Effector CD4-positive, alpha-beta T cell (primary cell): ENCODE measurements around the gene TREM1. TPM values are rescaled to one million over a fixed set of nuclear protein-coding genes. Genes with fewer than 3 reads are reported as not detected.
A peak's percentile ranks its signal among the peaks of the same experiment; 100 is the strongest.
"Not testable (repeated sequence)": the region's sequence is repeated elsewhere in the genome, so short reads cannot be mapped to it uniquely, and the experiment has no call there.

Experiments
- DNase-seq: peaks from one replicate; pipeline ENCODE4 v3.0.0-alpha.2; 2020
- total RNA-seq: gene quantifications from one replicate; lab custom pipeline; 2026; lab: John Stamatoyannopoulos, UW

The TREM1 gene
- total RNA-seq: not detected

DNA sequence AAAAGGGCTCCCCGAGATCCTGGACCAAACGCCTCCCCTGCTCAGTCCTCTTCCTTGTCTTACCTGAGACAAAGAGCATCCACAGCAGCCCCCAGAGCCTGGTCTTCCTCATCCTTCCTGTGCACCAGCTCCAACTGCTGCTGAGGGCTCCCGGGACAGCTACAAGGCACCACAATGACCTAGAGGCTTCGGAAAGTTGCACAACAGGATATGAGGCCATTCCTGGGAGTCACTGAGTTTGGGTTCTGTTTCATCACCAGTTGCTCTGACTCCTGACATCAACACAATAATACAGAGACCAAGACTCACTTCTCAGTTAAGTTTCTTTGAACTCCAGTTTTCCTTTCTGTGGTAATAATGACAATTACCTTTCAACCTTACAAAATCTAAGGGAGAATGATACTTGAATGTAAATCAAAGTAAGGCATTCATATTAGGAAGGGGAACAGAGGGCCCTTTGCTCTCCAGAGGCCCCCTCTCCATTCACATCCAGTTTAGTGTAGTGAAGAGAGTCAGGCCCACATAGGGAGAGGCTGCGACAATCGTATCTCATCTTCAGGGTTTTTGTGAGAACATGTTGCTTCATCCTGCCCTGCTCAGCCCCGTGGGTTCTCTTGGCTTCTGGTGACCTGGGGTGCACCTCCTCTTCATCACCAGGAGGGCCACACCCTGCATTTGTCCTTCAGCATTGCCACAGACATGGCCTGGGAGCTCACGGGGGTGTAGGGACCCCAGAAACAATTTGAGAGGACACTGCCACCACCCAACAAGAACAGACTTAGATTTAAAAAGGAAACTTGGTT is at the start of gene TREM1:
TREM1 (minus strand) TSS at position 139 of the 803 bp plus-strand sequence; CDS start at position 112, 27 bp downstream.
- no peak for DNase-seq

DNA sequence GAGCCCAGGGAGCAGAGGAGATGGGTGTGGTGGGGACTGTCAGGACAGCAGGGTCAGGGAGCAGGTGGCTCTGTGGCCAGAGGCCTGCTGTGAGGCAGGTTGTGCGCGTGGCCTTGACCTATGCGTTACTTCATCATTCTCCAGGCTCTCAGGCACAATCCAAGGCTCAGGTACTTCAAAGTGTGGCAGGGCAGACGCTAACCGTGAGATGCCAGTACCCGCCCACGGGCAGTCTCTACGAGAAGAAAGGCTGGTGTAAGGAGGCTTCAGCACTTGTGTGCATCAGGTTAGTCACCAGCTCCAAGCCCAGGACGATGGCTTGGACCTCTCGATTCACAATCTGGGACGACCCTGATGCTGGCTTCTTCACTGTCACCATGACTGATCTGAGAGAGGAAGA is 49.5 kb upstream of the TREM1 start:
- DNase-seq: no peak

DNA sequence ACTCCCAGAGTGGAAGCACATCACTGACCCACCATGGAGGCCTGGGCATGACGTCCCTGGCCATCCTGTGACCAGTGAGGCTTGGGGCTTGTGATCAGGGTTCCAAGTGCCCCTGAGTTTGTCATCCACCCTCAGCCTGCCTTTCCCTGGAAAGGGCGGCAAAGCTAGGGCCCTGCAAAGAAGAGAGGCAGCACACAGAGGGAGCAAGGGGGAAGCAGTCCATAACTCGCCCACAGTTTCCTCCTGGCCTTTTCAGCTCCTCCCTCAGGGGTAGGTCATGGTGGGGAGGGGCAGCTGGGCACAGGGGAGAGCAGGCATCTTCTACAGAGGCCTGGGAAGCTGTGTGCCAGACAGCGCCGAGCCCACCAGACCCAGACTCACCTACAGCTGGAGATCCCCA is 48.8 kb upstream of the TREM1 start, which contains the start of gene NCR2:
NCR2 (plus strand) TSS at position 313 of the 400 bp plus-strand sequence. CDS start 269 bp downstream, outside the sequence.
- no peak for DNase-seq

DNA sequence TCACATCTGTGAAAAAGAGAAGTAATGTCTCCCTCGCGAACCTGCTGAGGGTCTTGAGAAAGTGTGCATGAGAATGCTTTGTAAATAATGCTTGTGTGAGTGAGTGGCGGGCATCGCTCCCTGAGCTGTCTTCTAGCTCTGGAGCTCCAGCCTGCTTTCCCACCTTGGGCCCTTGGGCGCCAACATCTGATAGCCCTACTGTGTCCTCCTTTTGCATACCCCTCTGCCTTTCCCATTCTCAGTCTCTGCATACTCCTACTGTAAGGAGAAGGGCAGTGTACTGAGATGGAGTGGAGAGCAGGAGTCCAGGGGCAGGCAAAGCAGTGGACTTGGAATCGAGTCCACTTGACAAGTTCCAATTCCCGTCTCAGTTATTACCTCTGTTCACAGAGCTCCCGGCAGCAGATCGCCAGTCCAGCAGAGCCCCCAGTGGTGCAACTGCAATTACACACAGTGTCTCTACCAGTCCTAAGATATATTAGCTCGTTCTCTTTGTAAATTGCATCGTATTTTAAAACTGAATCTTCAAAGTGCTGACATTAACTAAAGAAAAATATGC is 48.1 kb upstream of the TREM1 start:
- no peak for DNase-seq

DNA sequence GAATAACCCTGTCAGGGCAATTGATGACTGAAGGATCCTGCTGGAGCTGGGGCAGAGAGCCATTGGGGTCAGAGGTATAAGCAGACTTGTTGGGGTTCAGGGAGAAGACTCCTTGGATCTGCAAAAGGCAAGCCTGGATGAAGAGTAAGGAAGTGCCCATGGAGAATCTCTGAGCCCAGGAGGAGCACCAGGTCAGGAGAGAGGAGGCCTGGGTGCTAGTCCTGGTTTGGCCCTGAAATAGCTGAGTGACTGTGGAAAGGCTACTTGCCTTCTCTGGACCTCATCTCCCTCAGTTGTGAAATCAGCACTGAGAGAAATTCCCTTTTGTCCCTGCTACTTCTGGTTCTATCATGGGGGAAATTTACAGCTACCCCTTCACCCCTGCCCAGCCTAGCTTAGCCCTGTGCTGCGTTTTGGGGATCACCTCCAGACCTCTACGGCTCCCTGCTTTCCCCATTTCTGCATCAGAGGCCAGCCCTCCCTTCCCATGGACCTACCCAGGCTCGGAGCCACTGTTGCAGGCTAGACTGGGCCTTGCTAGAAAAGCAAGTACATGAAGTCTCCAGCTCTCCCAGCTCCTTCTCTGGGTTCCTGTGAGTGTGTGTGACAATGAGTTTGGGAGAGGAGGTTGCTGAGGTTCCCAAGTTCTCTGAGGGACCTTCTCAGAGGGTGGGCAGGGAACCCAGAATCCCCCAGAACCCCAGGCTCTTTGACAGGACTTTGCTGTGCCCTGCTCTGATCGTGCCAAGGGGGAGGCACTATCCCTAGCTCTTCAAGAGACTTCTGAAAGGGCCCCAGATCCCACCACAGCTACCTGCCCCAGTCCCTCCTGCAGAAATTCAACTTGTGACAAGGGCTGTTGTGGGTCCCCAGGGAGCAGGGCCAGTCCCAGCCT is 46.6 kb upstream of the TREM1 start:
- DNase-seq: no peak

DNA sequence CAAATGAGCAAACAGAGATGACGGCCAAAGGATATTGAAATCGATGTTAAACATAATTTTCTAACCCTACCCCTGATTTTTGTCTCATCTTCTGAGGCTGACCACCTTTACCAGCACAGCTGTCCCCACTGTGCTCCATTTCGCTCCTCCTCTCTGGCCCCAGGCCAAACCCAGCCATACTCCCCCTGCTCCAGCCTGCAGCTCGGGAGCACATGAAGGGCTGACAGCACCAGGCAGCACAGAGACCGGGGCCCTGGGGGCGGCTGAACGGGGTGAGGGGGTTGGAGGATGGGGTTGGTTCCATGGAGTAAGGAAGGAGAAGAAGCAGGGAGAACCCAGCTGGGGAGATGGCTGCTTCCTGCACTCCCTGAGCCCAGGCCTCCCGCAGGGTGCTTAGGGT is 45.8 kb upstream of the TREM1 start:
- DNase-seq: no peak

DNA sequence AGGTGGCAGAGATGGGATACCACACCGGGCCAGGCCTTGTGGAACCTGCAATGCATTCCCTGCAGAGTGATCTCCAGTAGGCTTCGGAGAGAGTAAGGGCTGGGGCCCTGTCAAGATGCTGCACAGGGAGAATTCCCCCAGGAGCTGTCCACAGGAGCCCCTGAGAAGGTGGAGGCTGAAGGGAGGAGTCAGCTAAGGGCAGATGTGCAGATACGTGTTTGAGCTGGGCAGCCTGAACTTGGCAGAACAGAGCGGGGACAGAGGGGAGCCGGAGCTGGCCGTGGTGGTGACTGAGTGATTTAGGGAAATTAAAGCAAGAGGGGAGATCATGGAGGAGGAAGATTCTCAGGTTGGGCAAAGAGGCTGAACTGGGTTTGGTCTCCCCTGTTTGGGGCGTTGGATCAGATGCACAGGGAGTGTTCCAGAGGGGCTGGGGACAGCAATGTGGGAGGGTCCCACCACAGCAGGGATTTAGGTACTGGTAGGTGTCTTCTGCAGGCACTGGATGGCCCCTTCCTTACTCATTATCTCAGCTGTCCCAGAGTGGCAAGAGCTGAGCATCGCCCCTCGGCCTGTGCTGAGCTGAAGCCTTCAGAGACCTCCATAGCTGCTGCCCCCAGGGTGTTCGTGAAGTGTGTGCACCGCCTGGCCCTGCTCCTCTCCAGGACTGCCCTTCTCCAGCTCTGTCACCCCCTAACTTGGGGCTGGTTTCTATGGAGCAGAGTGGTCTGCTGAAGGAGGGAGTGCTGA is 45.1 kb upstream of the TREM1 start:
- DNase-seq: no peak

DNA sequence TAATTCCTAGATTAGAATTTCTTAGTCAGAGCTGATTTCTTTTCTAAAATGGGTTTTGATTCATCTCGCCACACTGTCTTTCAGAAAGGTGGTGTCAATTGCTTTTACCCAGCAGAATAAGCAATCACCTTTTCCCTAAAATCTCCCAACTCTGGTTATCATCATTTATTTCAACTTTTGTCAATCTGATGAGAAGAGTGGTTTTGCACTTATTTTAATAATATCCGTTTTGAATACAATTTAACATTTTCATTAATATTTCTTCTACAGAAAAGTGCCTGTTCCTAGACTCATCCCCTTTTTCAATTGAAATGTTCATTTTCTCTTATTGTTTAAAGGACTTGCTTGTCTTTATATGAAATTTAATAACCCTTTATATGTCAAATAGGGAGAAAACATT is 40.7 kb upstream of the TREM1 start:
- no peak for DNase-seq

DNA sequence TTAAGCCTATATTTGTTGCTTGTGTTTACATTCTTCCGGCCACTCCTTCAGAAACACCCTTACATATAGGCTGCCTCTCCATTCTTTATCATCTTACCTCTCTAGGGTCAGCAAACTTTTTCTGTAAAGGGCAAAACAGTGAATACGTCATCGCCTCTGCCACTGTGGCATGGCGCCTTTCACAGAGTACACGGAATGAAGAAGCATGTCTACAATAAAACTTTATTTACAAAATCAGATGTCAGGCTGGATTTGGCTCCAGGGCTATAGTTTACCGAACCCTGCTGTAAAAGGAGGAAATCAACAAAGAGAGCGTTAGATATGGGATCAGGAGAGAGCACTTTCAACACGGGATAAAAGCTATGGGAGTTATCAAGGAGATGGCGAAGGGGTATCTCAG is 39.6 kb upstream of the TREM1 start:
- no peak for DNase-seq

DNA sequence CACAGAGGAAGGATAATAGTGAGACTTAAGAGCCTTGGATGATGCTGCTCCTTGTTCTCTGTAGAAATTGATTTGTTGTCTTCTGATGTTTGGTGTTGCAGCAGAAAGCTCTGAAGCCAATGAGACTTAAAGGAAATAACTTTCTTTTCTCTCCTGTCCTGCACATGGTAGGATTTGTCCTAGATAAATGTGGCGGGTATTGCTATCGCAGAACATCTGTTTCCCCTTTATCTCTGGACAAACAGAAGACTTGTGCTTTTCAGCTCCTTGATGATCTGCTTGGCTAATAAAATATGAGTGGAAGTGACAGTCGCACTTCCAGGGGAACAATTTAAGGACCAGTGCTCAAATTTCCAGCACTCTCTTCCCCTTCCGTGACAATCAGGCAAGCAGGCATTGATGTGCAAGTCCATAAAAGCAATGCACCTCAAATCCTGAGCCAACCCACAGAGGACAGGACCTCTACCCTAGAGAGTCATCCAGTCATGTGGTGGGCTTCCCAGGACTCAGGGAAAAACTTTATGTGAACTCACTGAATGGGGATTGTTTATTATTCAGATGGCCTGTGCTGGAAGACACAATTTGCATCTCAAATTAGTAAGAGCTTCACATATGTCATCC is 39.1 kb upstream of the TREM1 start:
- DNase-seq: no peak

DNA sequence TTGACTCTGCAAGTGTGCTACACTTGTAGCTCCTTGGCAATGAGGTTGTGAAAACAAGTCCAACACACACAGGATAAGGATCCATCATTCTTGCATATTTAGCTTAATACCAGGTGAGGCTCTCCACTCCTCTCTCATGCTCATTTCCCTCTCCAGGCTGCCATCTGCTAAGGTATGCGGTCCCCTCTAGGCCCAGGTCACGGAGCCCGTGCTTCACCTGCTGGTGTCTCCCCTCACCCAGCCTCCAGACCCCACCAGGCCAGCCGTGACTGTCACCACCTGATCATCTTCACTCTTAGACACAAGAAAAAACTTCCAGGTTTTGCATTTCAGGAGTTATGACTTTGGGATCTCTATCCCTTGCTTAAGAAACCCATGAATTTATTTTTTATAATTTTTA is 34.7 kb upstream of the TREM1 start:
- DNase-seq: no peak

DNA sequence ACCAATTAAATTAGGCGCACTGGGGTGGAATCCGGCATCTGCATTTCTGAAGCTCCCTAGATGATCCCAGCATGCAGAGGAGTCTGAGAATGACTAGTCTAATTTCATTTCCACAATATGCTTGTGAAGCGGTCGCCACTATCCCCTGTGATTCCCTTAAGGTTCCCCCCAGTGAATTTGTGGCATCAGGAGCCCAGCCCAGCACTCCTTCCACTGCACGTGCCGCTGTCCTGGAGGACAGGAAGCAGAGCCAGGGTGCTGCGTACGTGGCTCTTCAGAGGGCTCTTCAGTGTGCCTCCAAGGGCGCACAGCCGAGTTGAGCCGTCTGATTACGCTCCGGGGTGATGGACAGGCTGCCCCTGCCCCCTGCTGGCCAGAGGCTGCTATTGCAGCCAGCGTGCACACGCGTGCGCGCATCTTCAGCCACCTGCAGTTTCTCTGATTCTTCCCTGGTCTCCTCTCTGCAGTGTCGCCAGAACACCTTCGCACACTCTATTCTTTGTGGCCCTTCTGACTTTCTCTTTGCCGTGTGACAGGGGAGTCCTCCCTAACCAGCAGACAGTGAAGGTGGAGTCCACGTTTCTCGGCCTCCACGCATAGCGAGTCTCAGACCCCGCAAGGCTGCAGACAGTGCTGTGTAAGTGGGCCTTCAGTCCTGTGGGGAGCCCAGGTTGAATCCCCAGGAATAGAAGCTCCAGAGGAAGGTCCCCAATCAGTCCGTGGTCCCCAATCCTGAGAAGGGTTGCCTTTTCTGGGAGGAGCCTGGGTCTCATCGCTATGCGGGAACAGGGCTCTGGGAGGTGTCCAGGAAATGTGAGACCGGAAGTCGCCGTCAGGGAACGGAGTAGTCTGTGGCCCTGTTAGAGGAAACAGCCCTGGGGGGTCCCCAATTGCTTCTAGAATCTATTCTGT is 32.4 kb upstream of the TREM1 start:
- DNase-seq: peak; percentile 69

DNA sequence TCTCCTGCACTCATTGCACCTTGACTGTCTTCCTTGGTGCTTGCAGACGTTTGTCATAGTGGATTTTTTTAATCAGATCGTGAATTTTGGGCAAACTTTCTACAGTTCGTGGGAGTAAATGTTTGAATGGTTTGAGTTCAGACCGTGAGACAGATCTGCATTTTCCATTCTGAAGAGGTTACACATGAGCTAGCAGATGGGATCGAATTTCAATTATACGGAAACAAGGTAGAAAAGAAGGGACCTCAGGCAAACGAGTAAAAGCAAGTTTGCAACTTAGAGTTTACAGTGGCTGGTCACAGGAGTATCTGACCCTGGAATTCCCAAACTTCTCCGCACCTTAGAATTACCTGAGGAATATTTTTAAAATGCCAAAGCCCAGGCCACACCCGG is 31.8 kb upstream of the TREM1 start:
- DNase-seq: no peak

DNA sequence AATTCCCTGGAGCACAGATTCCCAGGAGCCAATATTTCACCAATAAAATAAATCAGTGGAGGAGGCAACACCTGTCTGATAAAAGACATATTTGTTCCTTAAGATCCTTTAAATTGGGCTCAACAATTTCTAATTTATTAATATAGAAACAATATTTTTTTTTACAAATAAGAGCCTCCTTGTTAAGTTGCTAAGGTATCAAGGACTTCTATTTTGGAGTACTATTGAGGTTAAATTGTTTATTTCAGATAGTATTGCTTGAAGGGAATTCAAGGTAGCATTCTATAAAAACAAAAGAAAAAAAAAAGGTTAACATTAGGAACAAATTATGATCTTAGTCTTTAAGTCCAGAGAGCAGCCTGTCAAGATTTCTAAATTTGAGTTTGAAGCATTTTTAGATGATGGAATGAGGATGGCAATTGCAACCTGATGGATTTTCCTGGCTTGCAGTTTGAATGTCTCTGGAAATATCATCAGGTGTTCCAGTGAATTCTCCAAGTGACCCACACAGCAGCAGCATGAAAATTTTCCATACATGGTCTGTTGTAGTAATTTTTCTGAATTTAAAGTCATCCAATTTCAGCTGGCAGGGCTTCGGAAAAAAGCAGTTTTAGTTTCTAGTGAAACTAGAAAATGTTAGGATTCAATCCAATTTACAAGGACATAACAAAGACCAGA is 29.6 kb upstream of the TREM1 start:
- DNase-seq: no peak

DNA sequence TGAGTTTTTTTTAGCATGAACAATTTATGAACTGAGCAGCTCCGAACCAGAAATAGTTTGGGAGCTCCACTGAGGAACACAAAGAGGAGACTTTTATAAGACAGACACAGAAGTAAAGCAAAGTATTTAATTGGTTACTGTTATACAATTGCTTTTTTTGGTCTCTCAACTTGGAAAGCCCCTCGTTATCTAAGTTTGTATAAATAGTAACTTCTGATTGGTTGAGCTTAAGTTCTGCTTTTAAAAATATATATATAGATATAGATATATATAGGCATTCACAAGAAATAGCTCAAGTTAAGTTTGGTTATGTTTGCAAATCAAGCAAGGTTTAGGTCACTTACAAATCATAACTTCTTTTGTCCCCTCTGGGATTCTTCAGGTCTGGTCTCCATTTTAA is 28.7 kb upstream of the TREM1 start:
- no peak for DNase-seq

DNA sequence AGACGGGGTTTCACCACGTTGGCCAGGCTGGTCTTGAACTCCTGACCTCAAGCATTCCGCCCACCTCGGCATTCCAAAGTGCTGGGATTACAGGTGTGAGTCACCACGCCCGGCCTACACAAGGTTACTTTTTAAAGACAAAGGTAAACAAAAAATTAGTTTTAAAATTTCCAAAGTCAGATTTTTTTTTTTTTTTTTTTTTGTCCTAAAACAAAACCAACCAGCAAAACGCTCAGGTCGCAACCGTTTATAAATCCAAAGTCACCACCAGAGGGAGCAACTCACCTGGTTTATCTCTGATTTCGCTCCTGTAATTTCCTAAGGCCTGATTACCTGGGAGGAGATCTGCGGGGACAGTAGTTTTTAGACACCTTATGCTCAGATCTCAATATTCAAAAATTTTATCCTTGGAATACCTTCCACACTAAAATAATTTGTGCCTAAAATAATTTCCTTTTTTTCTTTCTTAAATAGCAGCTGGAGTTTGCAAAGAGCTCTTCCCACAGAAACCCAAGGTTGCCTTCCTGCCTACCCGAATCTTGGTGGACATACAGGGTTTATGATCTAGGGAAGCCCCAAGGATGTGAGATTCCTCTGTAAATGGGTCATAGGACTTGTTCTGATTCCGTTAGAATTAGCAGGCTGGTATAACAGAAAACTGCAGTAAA is 19.8 kb upstream of the TREM1 start:
- DNase-seq: peak; percentile 27

DNA sequence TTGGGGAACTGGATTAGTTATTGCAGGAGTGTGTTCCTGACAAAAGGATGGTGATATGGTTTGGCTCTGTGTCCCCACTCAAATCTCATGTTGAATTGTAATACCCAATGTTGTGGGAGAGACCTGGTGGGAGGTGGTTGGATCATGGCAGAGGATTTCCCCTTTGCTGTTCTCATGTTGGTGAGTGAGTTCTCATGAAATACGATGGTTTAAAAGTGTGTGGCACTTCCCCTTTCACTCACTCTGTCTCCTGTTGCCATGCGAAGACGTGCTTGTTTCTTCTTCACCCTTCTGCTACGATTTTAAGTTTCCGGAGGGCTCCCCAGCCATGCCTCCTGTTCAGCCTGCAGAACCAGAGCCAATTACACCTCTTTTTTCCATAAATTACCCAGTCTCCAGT is 16.2 kb upstream of the TREM1 start:
- no peak for DNase-seq

DNA sequence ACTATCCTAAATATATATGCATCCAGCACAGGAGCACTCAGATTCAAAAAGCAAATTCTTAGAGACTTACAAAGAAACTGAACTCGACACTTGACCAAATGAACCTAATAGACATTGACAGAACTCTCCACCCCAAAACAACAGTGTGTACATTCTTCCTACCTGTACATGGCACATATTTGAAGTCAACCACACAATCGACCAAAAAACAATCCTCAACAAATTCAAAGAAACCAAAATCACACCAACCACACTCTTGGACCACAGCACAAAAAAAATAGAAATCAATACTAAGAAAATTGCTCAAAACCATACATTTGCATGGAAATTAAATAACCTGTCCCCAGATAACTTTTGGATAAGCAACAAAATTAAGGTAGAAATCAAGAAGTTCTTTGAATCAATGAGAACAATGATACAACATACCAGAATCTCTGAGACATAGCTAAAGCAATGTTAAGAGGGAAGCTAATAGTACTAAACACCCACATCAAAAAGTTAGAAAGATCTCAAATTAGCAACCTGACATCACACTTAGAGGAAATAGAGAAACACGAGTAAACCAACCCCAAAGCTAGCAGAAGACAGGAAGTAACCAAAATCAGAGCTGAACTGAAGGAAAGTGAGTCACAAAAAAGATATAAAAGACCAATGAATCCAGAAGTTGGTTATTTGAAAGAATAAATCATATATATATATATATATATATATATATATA is 12.5 kb upstream of the TREM1 start:
- DNase-seq: no peak

DNA sequence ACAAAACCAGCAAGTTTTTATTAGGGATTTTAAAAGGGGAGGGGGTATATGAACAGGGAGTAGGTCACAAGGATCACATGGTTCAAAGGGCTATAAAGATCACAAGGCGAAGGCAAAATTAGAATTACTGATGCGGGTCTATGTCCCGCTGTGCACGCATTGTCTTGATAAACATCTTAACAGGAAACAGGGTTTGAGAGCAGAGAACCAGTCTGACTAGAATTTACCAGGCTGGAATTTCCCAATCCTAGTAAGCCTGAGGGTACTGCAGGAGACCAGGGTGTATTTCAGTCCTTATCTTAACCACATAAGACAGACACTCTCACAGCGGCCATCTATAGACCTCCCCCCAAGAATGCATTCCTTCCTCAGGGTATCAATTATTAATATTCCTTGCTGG is 10.8 kb upstream of the TREM1 start:
- not testable (repeated sequence) for DNase-seq
